Endothelial cell of umbilical vein (primary cell): Measurements from ENCODE around the gene TTLL12. TPM values are rescaled to one million over a fixed set of nuclear protein-coding genes. Genes with fewer than 3 reads are reported as not detected.

Experiments used
- BruUV-seq: library from RNA; stranded (reverse); fragments of 400-500 nt; replicated peaks from 2 replicates; lab custom pipeline; 2021; lab: Mats Ljungman, UMichigan
- CTCF ChIA-PET: fragments of 300-600, 350-600 bp; sonication (Branson Sonifier 250); formaldehyde crosslinking; loops from one replicate; lab custom pipeline; 2021; ENCODE audit warnings: antibody characterized with exemption, inconsistent platforms; lab: Charles Lee
- POLR2A ChIA-PET: fragments of 300-600, 350-600 bp; sonication (Branson Sonifier 250); formaldehyde crosslinking; loops from one replicate; lab custom pipeline; 2021; ENCODE audit warnings: antibody characterized with exemption, inconsistent platforms; lab: Charles Lee
- DNase-seq: peaks from one replicate; pipeline ENCODE4 v3.0.0-alpha.2; 2011; ENCODE audit warnings: low read depth, low spot score
- FAIRE-seq: peaks from 2 replicates; lab custom pipeline; 2011; peaks lifted over from hg19 to GRCh38; lab: Jason Lieb, UNC
- H2AFZ ChIP-seq: 2 replicates; pipeline ENCODE4 v1.6.0; 2012; ENCODE audit warnings: low read depth, low read length, control low read depth, inconsistent platforms
- H3K27ac ChIP-seq: 2 replicates; pipeline ENCODE4 v1.5.1; 2011; ENCODE audit warnings: low read depth, mild to moderate bottlenecking, control low read depth, low read length, moderate library complexity; ENCODE audit not compliant: insufficient read depth
- H3K27me3 ChIP-seq, 2 experiments: 2 replicates each; pipeline versions ENCODE4 v1.6.0 to v1.6.1; 2011; ENCODE audit warnings: low read length in 2 of 2, mixed read lengths in 1 of 2; ENCODE audit not compliant: control insufficient read depth in 2 of 2, insufficient read depth in 2 of 2
- H3K36me3 ChIP-seq, 2 experiments: 2 replicates in 1 of 2; 3 replicates in 1 of 2; pipeline ENCODE4 v1.5.1; 2011; ENCODE audit warnings: low read length in 2 of 2, mild to moderate bottlenecking in 1 of 2, moderate library complexity in 1 of 2; ENCODE audit not compliant: control insufficient read depth in 2 of 2, insufficient read depth in 2 of 2; ENCODE audit errors: extremely low read depth in 1 of 2
- H3K4me1 ChIP-seq: 3 replicates; pipeline ENCODE4 v1.5.1; 2011; ENCODE audit warnings: mild to moderate bottlenecking, low read length; ENCODE audit not compliant: control insufficient read depth, insufficient read depth; ENCODE audit errors: extremely low read depth
- H3K4me2 ChIP-seq: 2 replicates; pipeline ENCODE4 v1.6.1; 2011; ENCODE audit warnings: low read length, control low read depth, mixed read lengths; ENCODE audit not compliant: insufficient read depth
- H3K4me3 ChIP-seq, 3 experiments: fragments of 200-600 bp in 1 of 3; sonication (generic), shearing (Covaris generic) in 1 of 3; replicated peaks in 1 of 3; 2 replicates each; pipeline ENCODE4 v1.5.1; 2011 to 2016; ENCODE audit warnings: control low read depth in 3 of 3, low read length in 3 of 3, mild to moderate bottlenecking in 2 of 3, inconsistent platforms in 1 of 3, low read depth in 1 of 3, moderate library complexity in 1 of 3; ENCODE audit not compliant: insufficient read depth in 1 of 3
- H3K79me2 ChIP-seq: 2 replicates; pipeline ENCODE4 v1.6.0; 2012; ENCODE audit warnings: low read length, inconsistent platforms; ENCODE audit not compliant: control insufficient read depth, insufficient read depth
- H3K9ac ChIP-seq: replicated peaks from 2 replicates; pipeline ENCODE3; 2011; ENCODE audit warnings: low read length, control low read depth; ENCODE audit not compliant: insufficient read depth; ENCODE audit errors: extremely low read depth
- H3K9me1 ChIP-seq: replicated peaks from 3 replicates; pipeline ENCODE4 v1.6.0; 2011; ENCODE audit warnings: mild to moderate bottlenecking, low read length; ENCODE audit not compliant: control insufficient read depth, insufficient read depth; ENCODE audit errors: extremely low read depth
- H3K9me3 ChIP-seq: replicated peaks from 2 replicates; pipeline ENCODE4 v1.5.1; 2012; ENCODE audit warnings: low read length, inconsistent platforms; ENCODE audit not compliant: control insufficient read depth, insufficient read depth
- H4K20me1 ChIP-seq: replicated peaks from 2 replicates; pipeline ENCODE3; 2011; ENCODE audit warnings: mild to moderate bottlenecking, low read length; ENCODE audit not compliant: control insufficient read depth, insufficient read depth; ENCODE audit errors: extremely low read depth
- CTCF ChIP-seq, 2 donors: IDR thresholded peaks; 1 replicate in 1 of 2; 2 replicates in 1 of 2; pipeline ENCODE4 v1.5.1; 2011; ENCODE audit warnings: low read length in 2 of 2, mild to moderate bottlenecking in 2 of 2, moderate library complexity in 2 of 2, control low read depth in 1 of 2, inconsistent platforms in 1 of 2, low read depth in 1 of 2; ENCODE audit not compliant: insufficient read depth in 1 of 2; ENCODE audit errors: extremely low read depth in 1 of 2
- EZH2 ChIP-seq: IDR thresholded peaks from 2 replicates; pipeline ENCODE4 v1.6.1; 2012; ENCODE audit warnings: borderline replicate concordance, low read depth, mild to moderate bottlenecking, moderate library complexity, low read length, inconsistent platforms; ENCODE audit not compliant: severe bottlenecking
- FOS ChIP-seq: IDR thresholded peaks from 2 replicates; pipeline ENCODE4 v1.6.1; 2011; ENCODE audit warnings: mild to moderate bottlenecking, low read length, moderate library complexity, borderline replicate concordance; ENCODE audit not compliant: insufficient read depth
- GATA2 ChIP-seq: IDR thresholded peaks from 2 replicates; pipeline ENCODE4 v1.7.0; 2011; ENCODE audit warnings: low read depth, mild to moderate bottlenecking, moderate library complexity, mixed read lengths, low read length; ENCODE audit not compliant: insufficient read length, insufficient read depth
- JUN ChIP-seq: IDR thresholded peaks from 2 replicates; pipeline ENCODE4 v1.6.1; 2011; ENCODE audit warnings: borderline replicate concordance, low read depth; ENCODE audit not compliant: insufficient read length, insufficient read depth
- MAX ChIP-seq: IDR thresholded peaks from 2 replicates; pipeline ENCODE4 v1.6.1; 2011; ENCODE audit not compliant: insufficient read depth, insufficient read length
- MYC ChIP-seq: IDR thresholded peaks from one replicate; pipeline ENCODE4 v1.6.1; 2011; ENCODE audit warnings: mild to moderate bottlenecking, low read depth, low read length
- POLR2A ChIP-seq: IDR thresholded peaks from 2 replicates; pipeline ENCODE4 v1.6.1; 2012; ENCODE audit warnings: low read depth, mild to moderate bottlenecking, control low read depth, low read length
- POLR2AphosphoS5 ChIP-seq: IDR thresholded peaks from 2 replicates; pipeline ENCODE4 v1.6.1; 2012; ENCODE audit warnings: low read depth, mild to moderate bottlenecking, control low read depth, low read length, moderate library complexity; ENCODE audit not compliant: insufficient read depth
- dilution Hi-C: fragments of 300-500 bp; cut with MboI; formaldehyde crosslinking; loops from one replicate; pipeline ENCODE4 v1.15.0; 2019; ENCODE audit warnings: low sequenced_read_pairs; ENCODE audit not compliant: extremely low pct_ligation_motif_present
- intact Hi-C: fragments of 100-400 bp; cut with micrococcal nuclease; formaldehyde crosslinking; loops from one replicate; pipeline ENCODE4 v1.10.0; 2022
- polyA plus RNA-seq, 4 experiments: library from polyadenylated mRNA; depleted of rRNA in 3 of 4; stranded (reverse) in 3 of 4; unstranded in 1 of 4; fragments of >200 nt; gene quantifications; 2 replicates each; pipeline versions ENCODE4 v1.2.1 to v1.2.3, GENCODE V29; 2011 to 2012; ENCODE audit warnings: missing spikeins in 1 of 4
- total RNA-seq: library from RNA; stranded (reverse); gene quantifications from 2 replicates; pipeline ENCODE4 v1.2.3, GENCODE V29; 2021

TTLL12 gene
- total and polyA plus RNA-seq, 2 donors (not counting 3 experiments of a cell fraction or from before 2014, with no cell fraction given): 26.2 to 36.5 TPM

DNA sequence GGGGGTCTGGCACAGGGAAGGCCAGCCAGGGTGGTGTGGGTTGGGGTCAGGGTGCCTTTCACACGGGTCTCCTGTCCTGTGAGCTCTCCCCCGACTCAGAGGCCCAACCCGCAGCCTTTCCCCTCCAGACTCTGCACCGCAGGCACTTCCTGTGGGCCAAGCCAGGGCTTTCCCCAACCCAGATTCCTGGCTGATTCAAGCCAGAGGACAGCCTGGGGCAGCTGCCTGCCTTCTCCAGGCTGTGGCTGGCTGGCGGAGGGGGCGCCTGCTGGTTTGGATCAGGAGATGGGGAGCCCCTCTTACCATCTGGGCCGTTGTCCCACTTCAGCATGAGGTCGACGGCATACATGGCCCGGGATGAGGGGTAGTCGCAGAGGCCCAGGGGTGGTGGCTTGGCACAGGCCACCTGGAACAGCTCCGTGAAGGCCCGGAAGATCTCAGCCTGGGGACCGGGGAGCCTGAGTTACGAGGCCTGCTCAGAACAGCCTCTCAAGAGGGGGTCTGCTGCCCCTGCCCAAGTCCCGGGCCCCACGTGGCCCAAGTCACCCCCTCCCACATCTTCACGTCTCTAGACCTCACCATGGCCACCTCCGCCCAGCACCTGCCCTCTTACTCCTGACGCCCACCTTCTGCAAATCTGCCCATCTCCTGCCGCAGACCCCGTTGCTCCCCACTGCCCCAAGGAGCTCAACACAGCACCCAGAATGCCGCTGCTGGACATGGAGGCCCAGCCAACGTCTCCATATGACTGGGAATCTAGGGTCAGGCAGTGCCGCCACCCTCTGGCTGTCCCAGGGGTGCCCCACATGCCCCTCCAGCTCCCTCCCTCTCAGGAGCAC, 18.2 kb downstream of the TTLL12 start:
- H3K4me2 ChIP-seq: no peak overlapping the region
- CTCF ChIA-PET: interaction anchor here (0.8 kb wide), 1 partner anchor 12 kb away, joined by 3 read pairs; no protein-coding TSS in a partner anchor

More for the DNA sequence above, 18.2 kb downstream of the TTLL12 start:
- no peak for DNase-seq
- dilution Hi-C loops (no loop called here), intact Hi-C loops (no loop called here)
- BruUV-seq: no TSS peak
- H3K9ac ChIP-seq: no peak overlapping the region
- peaks cover 6 to 9% of the 10 kb centered on the region in 2 experiments for H3K36me3 ChIP-seq
- H2AFZ ChIP-seq: no peak overlapping the region
- H3K27me3 ChIP-seq: no peaks in the 10 kb centered on the region
- TF ChIP-seq POLR2A (no peak), FOS (no peak), MYC (no peak), MAX (no peak), GATA2 (no peak), CTCF (IDR thresholded peaks at IDR 0.05; ENCODE audit: extremely low read depth in 1 of 2, insufficient read depth in 1 of 2, low read depth in 1 of 2, low read length in 2 of 2) (no peak), POLR2AphosphoS5 (no peak), EZH2 (no peak), JUN (no peak)
- no peaks in the 10 kb centered on the region for H3K9me1 ChIP-seq
- no peak for FAIRE-seq
- H3K4me1 ChIP-seq: peaks cover 2% of the 10 kb centered on the region
- POLR2A ChIA-PET: no interaction called here
- H3K9me3 ChIP-seq: no peaks in the 10 kb centered on the region
- no peaks in the 10 kb centered on the region for H3K79me2 ChIP-seq
- H3K4me3 ChIP-seq: no peak overlapping the region
- H4K20me1 ChIP-seq: no peaks in the 10 kb centered on the region
- no peak overlapping the region for H3K27ac ChIP-seq
